IMR-90 (cell line): ENCODE results near the gene PET100. TPM values are rescaled to one million over a fixed set of nuclear protein-coding genes. Genes with fewer than 3 reads are reported as not detected.

ENCODE experiments used
- ATAC-seq: fragments of 200-7000 bp; cut with Tn5 transposase; 2 replicates; pipeline ENCODE4 v1.9.1; 2020; ENCODE audit warnings: low read depth, mild to moderate bottlenecking, moderate library complexity
- BruUV-seq: library from RNA; stranded (reverse); fragments of 400-500 nt; replicated peaks from 2 replicates; lab custom pipeline; 2021; lab: Mats Ljungman, UMichigan
- CTCF ChIA-PET: fragments of 300-600 bp; formaldehyde crosslinking; extraction: SDS; loops from one replicate; lab custom pipeline; 2021; ENCODE audit warnings: antibody characterized with exemption; lab: Yijun Ruan, JAX
- POLR2A ChIA-PET: fragments of 300-600 bp; sonication (Branson Sonifier 250); formaldehyde crosslinking; loops from one replicate; lab custom pipeline; 2022; ENCODE audit warnings: antibody characterized with exemption; ENCODE audit not compliant: unreplicated experiment; lab: Charles Lee
- DNase-seq: peaks from one replicate; pipeline ENCODE4 v3.0.0; 2013
- H2AFZ ChIP-seq: replicated peaks from 2 replicates; pipeline ENCODE3; 2013; ENCODE audit warnings: low read length, mild to moderate bottlenecking; ENCODE audit not compliant: poor library complexity
- H2AK5ac ChIP-seq: 2 replicates; pipeline ENCODE4 v1.6.1; 2013; ENCODE audit warnings: low read depth, low read length, inconsistent platforms
- H2AK9ac ChIP-seq: replicated peaks from 2 replicates; pipeline ENCODE3; 2013; ENCODE audit warnings: mild to moderate bottlenecking, low read depth, low read length, moderate library complexity; ENCODE audit not compliant: poor library complexity
- H2BK120ac ChIP-seq: 2 replicates; pipeline ENCODE4 v1.6.1; 2013; ENCODE audit warnings: low read depth, low read length, inconsistent platforms
- H2BK15ac ChIP-seq: 3 replicates; pipeline ENCODE4 v1.6.1; 2013; ENCODE audit warnings: low read depth, low read length, inconsistent platforms
- H2BK20ac ChIP-seq: 2 replicates; pipeline ENCODE4 v1.6.1; 2013; ENCODE audit warnings: low read depth, mild to moderate bottlenecking, inconsistent platforms, low read length, moderate library complexity
- H2BK5ac ChIP-seq: 2 replicates; pipeline ENCODE4 v1.6.1; 2013; ENCODE audit warnings: mild to moderate bottlenecking, low read depth, low read length, inconsistent platforms; ENCODE audit not compliant: poor library complexity, severe bottlenecking
- H3K14ac ChIP-seq: replicated peaks from 2 replicates; pipeline ENCODE4 v1.6.1; 2013; ENCODE audit warnings: low read depth, low read length, inconsistent platforms
- H3K18ac ChIP-seq: 2 replicates; pipeline ENCODE4 v1.6.1; 2013; ENCODE audit warnings: low read depth, low read length, control low read depth
- H3K23ac ChIP-seq: 2 replicates; pipeline ENCODE4 v1.6.1; 2013; ENCODE audit warnings: low read depth, low read length, inconsistent platforms
- H3K27ac ChIP-seq: 2 replicates; pipeline ENCODE4 v1.5.1; 2013; ENCODE audit warnings: mild to moderate bottlenecking, control low read depth, low read length; ENCODE audit not compliant: insufficient read depth
- H3K27me3 ChIP-seq: 2 replicates; pipeline ENCODE4 v1.6.1; 2013; ENCODE audit warnings: low read length; ENCODE audit not compliant: control insufficient read depth, insufficient read depth
- H3K36me3 ChIP-seq: 2 replicates; pipeline ENCODE4 v1.6.1; 2013; ENCODE audit warnings: low read length, mixed read lengths; ENCODE audit not compliant: control insufficient read depth, insufficient read depth
- H3K4ac ChIP-seq: 2 replicates; pipeline ENCODE4 v1.6.1; 2013; ENCODE audit warnings: low read depth, low read length, inconsistent platforms
- H3K4me1 ChIP-seq: 2 replicates; pipeline ENCODE4 v1.6.1; 2013; ENCODE audit warnings: low read length, mixed read lengths; ENCODE audit not compliant: control insufficient read depth, insufficient read depth
- H3K4me2 ChIP-seq: 2 replicates; pipeline ENCODE4 v1.6.1; 2013; ENCODE audit warnings: low read depth, mild to moderate bottlenecking, control low read depth, low read length, moderate library complexity
- H3K4me3 ChIP-seq: 2 replicates; pipeline ENCODE4 v1.5.1; 2013; ENCODE audit warnings: low read depth, mild to moderate bottlenecking, control low read depth, low read length, moderate library complexity; ENCODE audit not compliant: insufficient read depth
- H3K56ac ChIP-seq: 2 replicates; pipeline ENCODE4 v1.6.1; 2013; ENCODE audit warnings: low read length, inconsistent platforms; ENCODE audit not compliant: insufficient read depth; ENCODE audit errors: extremely low read depth
- H3K79me1 ChIP-seq, 2 experiments: 2 replicates each; pipeline ENCODE4 v1.6.1; 2013; ENCODE audit warnings: low read length in 2 of 2, inconsistent platforms in 1 of 2, low read depth in 1 of 2
- H3K9ac ChIP-seq: 2 replicates; pipeline ENCODE4 v1.6.1; 2013; ENCODE audit warnings: low read depth, low read length, control low read depth
- H3K9me1 ChIP-seq: 2 replicates; pipeline ENCODE4 v1.6.1; 2013; ENCODE audit warnings: low read length, inconsistent platforms; ENCODE audit not compliant: insufficient read depth
- H3K9me3 ChIP-seq: 2 replicates; pipeline ENCODE4 v1.6.1; 2013; ENCODE audit warnings: low read length; ENCODE audit not compliant: control insufficient read depth, insufficient read depth
- H4K20me1 ChIP-seq: 2 replicates; pipeline ENCODE4 v1.6.1; 2013; ENCODE audit warnings: low read length, inconsistent platforms; ENCODE audit not compliant: insufficient read depth
- H4K5ac ChIP-seq: 2 replicates; pipeline ENCODE4 v1.6.1; 2013; ENCODE audit warnings: mild to moderate bottlenecking, low read depth, low read length, control low read depth
- H4K8ac ChIP-seq, 2 experiments: 2 replicates each; pipeline ENCODE4 v1.6.1; 2013; ENCODE audit warnings: low read depth in 2 of 2, low read length in 2 of 2, control low read depth in 1 of 2, inconsistent platforms in 1 of 2
- H4K91ac ChIP-seq: 2 replicates; pipeline ENCODE4 v1.6.1; 2013; ENCODE audit warnings: low read depth, low read length, inconsistent platforms; ENCODE audit not compliant: insufficient read depth
- BHLHE40 ChIP-seq: fragments of 150-350 bp; IDR thresholded peaks from 2 replicates; pipeline ENCODE4 v1.6.1; 2016; ENCODE audit warnings: mild to moderate bottlenecking, low read depth, low read length
- CEBPB ChIP-seq: IDR thresholded peaks from 2 replicates; pipeline ENCODE4 v1.6.1; 2012; ENCODE audit warnings: low read depth, low read length, improper control_type of control experiment
- CHD1 ChIP-seq: IDR thresholded peaks from 2 replicates; pipeline ENCODE4 v1.6.1; 2012; ENCODE audit warnings: low read depth, low read length, improper control_type of control experiment
- FOS ChIP-seq: fragments of 150-350 bp; IDR thresholded peaks from 2 replicates; pipeline ENCODE4 v1.6.1; 2016; ENCODE audit warnings: low read depth, low read length
- MAFK ChIP-seq: IDR thresholded peaks from 2 replicates; pipeline ENCODE4 v1.6.1; 2012; ENCODE audit warnings: low read depth, low read length, improper control_type of control experiment
- MXI1 ChIP-seq: IDR thresholded peaks from 2 replicates; pipeline ENCODE4 v1.6.1; 2012; ENCODE audit warnings: low read depth, mild to moderate bottlenecking, low read length, moderate library complexity, borderline replicate concordance
- NFE2L2 ChIP-seq: fragments of 150-350 bp; IDR thresholded peaks from 2 replicates; pipeline ENCODE4 v1.6.1; 2016; ENCODE audit warnings: low read depth, mild to moderate bottlenecking, low read length
- RAD21 ChIP-seq: IDR thresholded peaks from 2 replicates; pipeline ENCODE4 v1.6.1; 2012; ENCODE audit warnings: low read length, improper control_type of control experiment
- RFX5 ChIP-seq: IDR thresholded peaks from 2 replicates; pipeline ENCODE4 v1.8.0; 2012; ENCODE audit warnings: low read depth, mild to moderate bottlenecking, low read length, moderate library complexity
- SMC3 ChIP-seq: fragments of 150-350 bp; IDR thresholded peaks from 2 replicates; pipeline ENCODE4 v1.6.1; 2016; ENCODE audit warnings: low read depth, mild to moderate bottlenecking, antibody characterized with exemption, low read length, moderate library complexity
- WGBS, 2 experiments: methylation state at CpG; one replicate each; pipeline versions ENCODE4 v1.1.5 to v1.1.7; 2013; ENCODE audit warnings: missing lambda C conversion rate in 2 of 2; ENCODE audit not compliant: insufficient read length in 1 of 2; ENCODE audit errors: extremely low coverage in 2 of 2; 5-methylcytosine and 5-hydroxymethylcytosine counted together
- dilution Hi-C: fragments of 300-500 bp; cut with HindIII; formaldehyde crosslinking; loops from one replicate; pipeline ENCODE4 v1.14.3; 2018; ENCODE audit warnings: low sequenced_read_pairs; ENCODE audit not compliant: unreplicated experiment
- in situ Hi-C: fragments of 300-500 bp; cut with MboI; formaldehyde crosslinking; loops from 3 replicates; pipeline ENCODE4 v1.14.3; 2019; ENCODE audit warnings: low sequenced_read_pairs, inconsistent platforms, mixed read lengths
- intact Hi-C: fragments of 100-400 bp; cut with micrococcal nuclease; formaldehyde crosslinking; loops from 2 replicates; pipeline ENCODE4 v1.10.0; 2022
- polyA plus RNA-seq, 3 experiments: library from polyadenylated mRNA; depleted of rRNA; stranded (reverse); fragments of >200 nt; gene quantifications; 2 replicates each; pipeline ENCODE4 v1.2.3, GENCODE V29; 2012; ENCODE audit warnings: low replicate concordance in 1 of 3
- total RNA-seq: library from RNA; depleted of rRNA; stranded (reverse); fragments of >200 nt; gene quantifications from 2 replicates; pipeline ENCODE4 v1.2.3, GENCODE V29; 2012
- TF ChIP-seq, protein P1 (sequence below): fragments of 150-350 bp; IDR thresholded peaks from 2 replicates; pipeline ENCODE4 v1.6.1; 2017; ENCODE audit warnings: mild to moderate bottlenecking, antibody characterized with exemption, low read length, low read depth
- TF ChIP-seq, protein P2 (sequence below): conservative IDR thresholded peaks from 2 replicates; pipeline ENCODE4 v1.5.1; 2012; ENCODE audit warnings: mild to moderate bottlenecking, low read depth, low read length, improper control_type of control experiment
- TF ChIP-seq, protein P3 (sequence below): fragments of 150-350 bp; IDR thresholded peaks from 2 replicates; pipeline ENCODE4 v1.6.1; 2016; ENCODE audit warnings: low read depth, mild to moderate bottlenecking, low read length, moderate library complexity, borderline replicate concordance

Gene PET100
- total and polyA plus RNA-seq, 2 of the 4 experiments (the other 2 are of a cell fraction), result 1.4 to 31.4 TPM

DNA sequence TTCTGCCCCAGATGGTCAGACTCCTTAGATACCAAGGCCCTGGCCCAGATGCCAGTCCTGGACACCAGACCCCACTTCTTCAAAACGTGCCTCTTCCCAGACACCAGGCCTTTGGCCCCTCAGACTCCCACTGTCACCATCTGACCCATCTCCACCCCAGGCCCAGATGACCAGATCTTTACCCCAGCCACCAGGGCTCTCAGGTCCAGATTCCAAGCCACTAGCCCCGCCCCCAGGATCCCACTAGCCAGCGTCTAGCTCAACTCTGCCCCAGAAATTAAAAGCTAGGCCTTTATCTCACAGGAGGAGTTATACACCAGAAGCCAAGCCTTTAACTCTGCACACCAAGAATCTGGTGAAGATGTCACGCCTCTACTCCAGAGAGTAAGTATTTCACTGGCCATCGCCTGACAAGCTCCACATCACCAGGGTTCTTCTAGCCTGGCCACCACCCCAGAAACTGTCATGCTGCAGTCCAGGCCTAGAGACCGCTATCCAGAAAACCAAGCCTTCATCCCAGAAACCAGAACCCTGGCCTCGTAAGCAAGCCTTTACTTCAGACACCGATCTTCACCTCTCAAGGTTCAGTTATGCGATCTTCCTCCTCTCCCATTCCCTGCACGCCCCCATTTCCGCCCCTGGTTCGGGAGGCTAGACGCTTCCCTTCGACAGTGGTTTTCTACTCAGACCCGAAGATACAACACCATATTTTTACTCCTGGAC, 843 bp upstream of the PET100 start (continued):
- no peak for TF ChIP-seq MXI1
- no peak for TF ChIP-seq NFE2L2

DNA sequence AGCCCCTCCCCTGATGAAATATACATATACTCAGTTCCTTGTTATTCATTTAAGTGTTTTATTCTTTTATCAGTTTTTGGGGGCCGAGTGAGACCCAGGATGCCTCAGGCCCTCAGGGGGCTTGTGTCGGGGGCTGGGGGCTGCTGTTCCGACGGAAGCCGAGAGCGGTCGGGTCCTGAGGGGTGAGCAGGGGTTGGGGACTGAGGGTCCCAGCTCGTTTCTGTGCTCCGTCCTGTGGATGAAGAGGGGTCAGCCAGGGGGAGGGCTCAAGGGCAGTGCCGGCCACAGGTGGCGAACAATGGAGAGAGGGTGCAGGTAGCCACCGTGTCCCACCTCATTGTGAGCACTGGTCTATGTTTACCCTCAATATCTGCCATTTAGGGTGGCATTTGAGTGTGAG, 2.0 kb downstream of the PET100 start:
- Histone ChIP-seq H3K4me1 (peaks cover 8% of the 10 kb centered on the region; the same call in 1 of the 2 replicates), H2AK5ac (no peak overlapping the region), H4K5ac (no peak overlapping the region), H3K14ac (no peak overlapping the region), H4K20me1 (peaks cover 2% of the 10 kb centered on the region; the same call in 1 of the 2 replicates), H2AFZ (no peak overlapping the region), H2AK9ac (no peak overlapping the region), H4K91ac (no peak overlapping the region), H2BK15ac (no peak overlapping the region), H3K18ac (no peak overlapping the region), H3K9ac (no peak overlapping the region), H2BK5ac (no peak overlapping the region), H3K79me1 (peaks cover 0 to 42% of the 10 kb centered on the region in 2 experiments; a peak in 3 of 4 replicates), H3K4me3 (no peak overlapping the region), H3K36me3 (peaks cover 7% of the 10 kb centered on the region), H3K23ac (no peak overlapping the region), H3K4ac (no peak overlapping the region), H4K8ac (no peak overlapping the region), H3K56ac (no peak overlapping the region), H3K9me3 (no peaks in the 10 kb centered on the region), H3K9me1 (peaks cover 7% of the 10 kb centered on the region; the same call in 1 of the 2 replicates), H2BK120ac (no peak overlapping the region), H3K27ac (no peak overlapping the region), H2BK20ac (no peak overlapping the region), H3K27me3 (peaks cover 10% of the 10 kb centered on the region; the same call in 1 of the 2 replicates), H3K4me2 (no peak overlapping the region)
- no peak for DNase-seq
- BruUV-seq, result no TSS peak
- in situ Hi-C loops, result no loop called here
- intact Hi-C loops, result no loop called here
- CTCF ChIA-PET, result no interaction called here
- ATAC-seq, result no peak
- dilution Hi-C loops, result no loop called here
- no CpG with 5 or more reads among the region's 12 CpGs for WGBS, 2 experiments
- POLR2A ChIA-PET, result no interaction called here
- TF ChIP-seq, protein P1, sequence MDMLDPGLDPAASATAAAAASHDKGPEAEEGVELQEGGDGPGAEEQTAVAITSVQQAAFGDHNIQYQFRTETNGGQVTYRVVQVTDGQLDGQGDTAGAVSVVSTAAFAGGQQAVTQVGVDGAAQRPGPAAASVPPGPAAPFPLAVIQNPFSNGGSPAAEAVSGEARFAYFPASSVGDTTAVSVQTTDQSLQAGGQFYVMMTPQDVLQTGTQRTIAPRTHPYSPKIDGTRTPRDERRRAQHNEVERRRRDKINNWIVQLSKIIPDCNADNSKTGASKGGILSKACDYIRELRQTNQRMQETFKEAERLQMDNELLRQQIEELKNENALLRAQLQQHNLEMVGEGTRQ, result no peak
- TF ChIP-seq FOS (no peak), CHD1 (no peak), RAD21 (no peak), NFE2L2 (no peak), MXI1 (no peak), CEBPB (no peak), RFX5 (no peak), BHLHE40 (no peak), MAFK (no peak), SMC3 (no peak)
- TF ChIP-seq, protein P2, sequence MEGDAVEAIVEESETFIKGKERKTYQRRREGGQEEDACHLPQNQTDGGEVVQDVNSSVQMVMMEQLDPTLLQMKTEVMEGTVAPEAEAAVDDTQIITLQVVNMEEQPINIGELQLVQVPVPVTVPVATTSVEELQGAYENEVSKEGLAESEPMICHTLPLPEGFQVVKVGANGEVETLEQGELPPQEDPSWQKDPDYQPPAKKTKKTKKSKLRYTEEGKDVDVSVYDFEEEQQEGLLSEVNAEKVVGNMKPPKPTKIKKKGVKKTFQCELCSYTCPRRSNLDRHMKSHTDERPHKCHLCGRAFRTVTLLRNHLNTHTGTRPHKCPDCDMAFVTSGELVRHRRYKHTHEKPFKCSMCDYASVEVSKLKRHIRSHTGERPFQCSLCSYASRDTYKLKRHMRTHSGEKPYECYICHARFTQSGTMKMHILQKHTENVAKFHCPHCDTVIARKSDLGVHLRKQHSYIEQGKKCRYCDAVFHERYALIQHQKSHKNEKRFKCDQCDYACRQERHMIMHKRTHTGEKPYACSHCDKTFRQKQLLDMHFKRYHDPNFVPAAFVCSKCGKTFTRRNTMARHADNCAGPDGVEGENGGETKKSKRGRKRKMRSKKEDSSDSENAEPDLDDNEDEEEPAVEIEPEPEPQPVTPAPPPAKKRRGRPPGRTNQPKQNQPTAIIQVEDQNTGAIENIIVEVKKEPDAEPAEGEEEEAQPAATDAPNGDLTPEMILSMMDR, result no peak
- TF ChIP-seq, protein P3, sequence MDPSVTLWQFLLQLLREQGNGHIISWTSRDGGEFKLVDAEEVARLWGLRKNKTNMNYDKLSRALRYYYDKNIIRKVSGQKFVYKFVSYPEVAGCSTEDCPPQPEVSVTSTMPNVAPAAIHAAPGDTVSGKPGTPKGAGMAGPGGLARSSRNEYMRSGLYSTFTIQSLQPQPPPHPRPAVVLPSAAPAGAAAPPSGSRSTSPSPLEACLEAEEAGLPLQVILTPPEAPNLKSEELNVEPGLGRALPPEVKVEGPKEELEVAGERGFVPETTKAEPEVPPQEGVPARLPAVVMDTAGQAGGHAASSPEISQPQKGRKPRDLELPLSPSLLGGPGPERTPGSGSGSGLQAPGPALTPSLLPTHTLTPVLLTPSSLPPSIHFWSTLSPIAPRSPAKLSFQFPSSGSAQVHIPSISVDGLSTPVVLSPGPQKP, result no peak
